HG02571 (cell line): ENCODE results near the gene MICU1.

Source experiments
- ATAC-seq: cut with Tn5 transposase; IDR thresholded peaks from one replicate; pipeline ENCODE4 v1.9.1; 2021; ENCODE audit warnings: mild to moderate bottlenecking, moderate library complexity; ENCODE audit not compliant: unreplicated experiment

The MICU1 gene

GRCh38 chr10:72637398-72637857 is 11.5 kb upstream of the MICU1 start:
- no peak for ATAC-seq

- no peak for ATAC-seq
Measured at GRCh38 chr10:72630144-72630543, 4.3 kb upstream of the MICU1 start.

GRCh38 chr10:72626444-72626754 is 520 bp upstream of the MICU1 start:
- no peak for ATAC-seq

- no peak for ATAC-seq
Measured at GRCh38 chr10:72625276-72625607, 637 bp downstream of the MICU1 start.

GRCh38 chr10:72622271-72622670 is 3.6 kb downstream of the MICU1 start:
- ATAC-seq = no peak

GRCh38 chr10:72616716-72617115 is 9.2 kb downstream of the MICU1 start:
- ATAC-seq = no peak

GRCh38 chr10:72615970-72616369 is 9.9 kb downstream of the MICU1 start:
- no peak for ATAC-seq

GRCh38 chr10:72612203-72612826 is 13.6 kb downstream of the MICU1 start:
- ATAC-seq = no peak

- no peak for ATAC-seq
Measured at GRCh38 chr10:72611783-72612182, 14.1 kb downstream of the MICU1 start.

GRCh38 chr10:72610466-72610865 is 15.4 kb downstream of the MICU1 start:
- ATAC-seq = no peak

- ATAC-seq = no peak
Measured at GRCh38 chr10:72605122-72605521, 20.8 kb downstream of the MICU1 start.

GRCh38 chr10:72601144-72601543 is 24.7 kb downstream of the MICU1 start:
- ATAC-seq = no peak

GRCh38 chr10:72598769-72599701 is 26.8 kb downstream of the MICU1 start:
- ATAC-seq = no peak

GRCh38 chr10:72597897-72598296 is 28.0 kb downstream of the MICU1 start:
- no peak for ATAC-seq

- ATAC-seq = no peak
Measured at GRCh38 chr10:72595436-72595835, 30.4 kb downstream of the MICU1 start.

- no peak for ATAC-seq
Measured at GRCh38 chr10:72593963-72594362, 31.9 kb downstream of the MICU1 start.

- ATAC-seq = no peak
Measured at GRCh38 chr10:72588266-72588665, 37.6 kb downstream of the MICU1 start.

- ATAC-seq = no peak
Measured at GRCh38 chr10:72587568-72587967, 38.3 kb downstream of the MICU1 start.

- no peak for ATAC-seq
Measured at GRCh38 chr10:72574636-72575035, 51.2 kb downstream of the MICU1 start.

GRCh38 chr10:72573079-72573478 is 52.8 kb downstream of the MICU1 start:
- no peak for ATAC-seq

GRCh38 chr10:72567889-72568640 is 57.8 kb downstream of the MICU1 start:
- no peak for ATAC-seq

- ATAC-seq = no peak
Measured at GRCh38 chr10:72567421-72567820, 58.5 kb downstream of the MICU1 start.
